H1 (cell line): ENCODE data around the gene PARM1. TPM values are rescaled to one million over a fixed set of nuclear protein-coding genes. Genes with fewer than 3 reads are reported as not detected.

Experiments
- CTCF ChIA-PET: fragments of 300-600 bp; sonication (Branson Sonifier 250); formaldehyde crosslinking; loops from one replicate; lab custom pipeline; 2021; ENCODE audit not compliant: partially characterized antibody; lab: Charles Lee
- POLR2A ChIA-PET: fragments of 300-600 bp; sonication (Branson Sonifier 250); formaldehyde crosslinking; loops from one replicate; lab custom pipeline; 2021; ENCODE audit warnings: inconsistent platforms; ENCODE audit not compliant: partially characterized antibody; lab: Charles Lee
- DNase-seq, 2 experiments: peaks; one replicate each; pipeline versions ENCODE4 v3.0.0 to v3.0.0-alpha.2; 2010 to 2022; ENCODE audit warnings: low spot score in 2 of 2, low read depth in 1 of 2, mixed read lengths in 1 of 2
- FAIRE-seq: peaks from 2 replicates; lab custom pipeline; 2011; peaks lifted over from hg19 to GRCh38; lab: Jason Lieb, UNC
- H2AFZ ChIP-seq: 2 replicates; pipeline ENCODE4 v1.8.1; 2012; ENCODE audit warnings: low read length, inconsistent platforms
- H2AK5ac ChIP-seq: 2 replicates; pipeline ENCODE4 v1.6.1; 2013; ENCODE audit warnings: low read depth, low read length
- H2BK120ac ChIP-seq: replicated peaks from 2 replicates; pipeline ENCODE3; 2013; ENCODE audit warnings: low read depth, low read length, inconsistent platforms
- H2BK12ac ChIP-seq: 2 replicates; pipeline ENCODE4 v1.6.1; 2013; ENCODE audit warnings: low read depth, low read length
- H2BK15ac ChIP-seq: 2 replicates; pipeline ENCODE4 v1.6.1; 2013; ENCODE audit warnings: low read length
- H2BK20ac ChIP-seq: 2 replicates; pipeline ENCODE4 v1.6.1; 2013; ENCODE audit warnings: low read length
- H2BK5ac ChIP-seq: 2 replicates; pipeline ENCODE4 v1.6.1; 2013; ENCODE audit warnings: low read depth, low read length
- H3K14ac ChIP-seq: 2 replicates; pipeline ENCODE4 v1.6.1; 2013; ENCODE audit warnings: inconsistent platforms; ENCODE audit not compliant: insufficient read length
- H3K18ac ChIP-seq: 2 replicates; pipeline ENCODE4 v1.6.1; 2013; ENCODE audit warnings: low read length; ENCODE audit errors: extremely low read depth
- H3K23ac ChIP-seq: 2 replicates; pipeline ENCODE4 v1.6.1; 2013; ENCODE audit warnings: inconsistent platforms; ENCODE audit not compliant: insufficient read length
- H3K23me2 ChIP-seq: 2 replicates; pipeline ENCODE4 v1.6.1; 2013; ENCODE audit warnings: low read depth, low read length
- H3K27ac ChIP-seq: 2 replicates; pipeline ENCODE4 v1.6.1; 2011; ENCODE audit warnings: low read depth, low read length, inconsistent platforms
- H3K27me3 ChIP-seq, 4 experiments: replicated peaks in 1 of 4; 1 replicate in 1 of 4; 2 replicates in 3 of 4; pipeline versions ENCODE4 v1.6.1 to v1.8.1; 2011 to 2013; ENCODE audit warnings: low read length in 3 of 4, mild to moderate bottlenecking in 3 of 4, inconsistent platforms in 2 of 4, mixed read lengths in 2 of 4, moderate library complexity in 1 of 4; ENCODE audit not compliant: control insufficient read depth in 3 of 4, insufficient read depth in 3 of 4; ENCODE audit errors: extremely low read depth in 1 of 4
- H3K36me3 ChIP-seq, 4 experiments: 2 replicates each; pipeline versions ENCODE4 v1.6.1 to v1.8.1; 2011 to 2013; ENCODE audit warnings: mild to moderate bottlenecking in 4 of 4, low read length in 3 of 4, moderate library complexity in 2 of 4, control low read depth in 1 of 4, inconsistent platforms in 1 of 4; ENCODE audit not compliant: insufficient read depth in 4 of 4, control insufficient read depth in 2 of 4
- H3K4ac ChIP-seq: replicated peaks from 2 replicates; pipeline ENCODE3; 2013; ENCODE audit warnings: low read length, low read depth, mixed read lengths, inconsistent platforms; ENCODE audit not compliant: insufficient read length
- H3K4me1 ChIP-seq, 4 experiments: replicated peaks in 1 of 4; 1 replicate in 1 of 4; 2 replicates in 3 of 4; pipeline versions ENCODE4 v1.6.1 to v1.8.1; 2011 to 2013; ENCODE audit warnings: low read length in 3 of 4, inconsistent platforms in 2 of 4, mixed read lengths in 1 of 4; ENCODE audit not compliant: insufficient read depth in 4 of 4, control insufficient read depth in 3 of 4
- H3K4me2 ChIP-seq, 2 experiments: 2 replicates each; pipeline versions ENCODE4 v1.6.1 to v1.8.1; 2011 to 2013; ENCODE audit warnings: low read depth in 2 of 2, low read length in 2 of 2, control low read depth in 1 of 2, inconsistent platforms in 1 of 2, mild to moderate bottlenecking in 1 of 2; ENCODE audit not compliant: insufficient read depth in 1 of 2
- H3K4me3 ChIP-seq, 4 experiments: fragments of 200-600, 300-600 bp in 1 of 4; sonication (generic), shearing (Covaris generic), sonication (Bioruptor Twin) in 1 of 4; 2 replicates each; pipeline versions ENCODE4 v1.5.1 to v1.8.1; 2011 to 2016; ENCODE audit warnings: low read length in 4 of 4, low read depth in 3 of 4, control low read depth in 2 of 4, inconsistent platforms in 2 of 4, mild to moderate bottlenecking in 2 of 4, mixed read lengths in 1 of 4, moderate library complexity in 1 of 4; ENCODE audit not compliant: insufficient read depth in 2 of 4; ENCODE audit errors: extremely low read depth in 1 of 4
- H3K56ac ChIP-seq: replicated peaks from 2 replicates; pipeline ENCODE3; 2013; ENCODE audit warnings: low read depth, mild to moderate bottlenecking, mixed read lengths, low read length, inconsistent platforms; ENCODE audit not compliant: insufficient read length
- H3K79me1 ChIP-seq: 2 replicates; pipeline ENCODE4 v1.6.1; 2013; ENCODE audit warnings: low read depth, low read length, control low read depth
- H3K79me2 ChIP-seq, 2 experiments: 2 replicates each; pipeline versions ENCODE4 v1.6.1 to v1.8.1; 2012 to 2013; ENCODE audit warnings: low read length in 2 of 2, mild to moderate bottlenecking in 2 of 2, inconsistent platforms in 1 of 2; ENCODE audit not compliant: insufficient read depth in 2 of 2, control insufficient read depth in 1 of 2
- H3K9ac ChIP-seq, 4 experiments: replicated peaks in 1 of 4; 1 replicate in 1 of 4; 2 replicates in 3 of 4; pipeline versions ENCODE4 v1.6.1 to v1.8.1; 2011 to 2013; ENCODE audit warnings: low read depth in 3 of 4, low read length in 3 of 4, control low read depth in 2 of 4, mild to moderate bottlenecking in 2 of 4, moderate library complexity in 2 of 4, inconsistent platforms in 1 of 4; ENCODE audit errors: extremely low read depth in 1 of 4
- H3K9me3 ChIP-seq, 2 experiments: 2 replicates each; pipeline versions ENCODE4 v1.6.1 to v1.8.1; 2012 to 2013; ENCODE audit warnings: mild to moderate bottlenecking in 2 of 2, moderate library complexity in 2 of 2, control low read depth in 1 of 2, inconsistent platforms in 1 of 2, low read depth in 1 of 2, low read length in 1 of 2, mixed read lengths in 1 of 2; ENCODE audit not compliant: insufficient read depth in 2 of 2
- H4K20me1 ChIP-seq, 2 experiments: replicated peaks in 1 of 2; 2 replicates each; pipeline versions ENCODE3 to v1.8.1; 2011 to 2013; ENCODE audit warnings: inconsistent platforms in 2 of 2, low read length in 2 of 2, mild to moderate bottlenecking in 1 of 2; ENCODE audit not compliant: insufficient read depth in 2 of 2, control insufficient read depth in 1 of 2
- H4K5ac ChIP-seq: 2 replicates; pipeline ENCODE4 v1.6.1; 2013; ENCODE audit warnings: low read length, low read depth, mixed read lengths, inconsistent platforms; ENCODE audit not compliant: insufficient read length
- H4K8ac ChIP-seq: 2 replicates; pipeline ENCODE4 v1.8.0; 2013; ENCODE audit warnings: mild to moderate bottlenecking, moderate library complexity, low read length, inconsistent platforms; ENCODE audit not compliant: insufficient read depth; ENCODE audit errors: extremely low read depth
- H4K91ac ChIP-seq: replicated peaks from 2 replicates; pipeline ENCODE3; 2013; ENCODE audit warnings: low read length, mixed read lengths, inconsistent platforms; ENCODE audit not compliant: insufficient read length
- BACH1 ChIP-seq: IDR thresholded peaks from 2 replicates; pipeline ENCODE4 v1.6.1; 2012; ENCODE audit warnings: low read length, improper control_type of control experiment
- CBX5 ChIP-seq: fragments of 300-800, 300-1000 bp; sonication (generic); IDR thresholded peaks from 2 replicates; pipeline ENCODE4 v1.7.1; 2016; ENCODE audit warnings: antibody characterized with exemption, low read length, low read depth
- EZH2 ChIP-seq: fragments of 200-600 bp; sonication (generic); IDR thresholded peaks from 2 replicates; pipeline ENCODE4 v1.7.1; 2012; ENCODE audit warnings: low read depth, mild to moderate bottlenecking, moderate library complexity, low read length, inconsistent platforms; ENCODE audit not compliant: severe bottlenecking
- HDAC2 ChIP-seq, 2 experiments: fragments of 300-600 bp in 1 of 2; sonication (generic) in 1 of 2; IDR thresholded peaks; 2 replicates each; pipeline ENCODE4 v1.6.1; 2011 to 2012; ENCODE audit warnings: low read depth in 2 of 2, low read length in 2 of 2, mild to moderate bottlenecking in 2 of 2, moderate library complexity in 2 of 2, borderline replicate concordance in 1 of 2, inconsistent platforms in 1 of 2
- JUND ChIP-seq: IDR thresholded peaks from 2 replicates; pipeline ENCODE4 v1.6.1; 2011; ENCODE audit warnings: mild to moderate bottlenecking, improper control_type of control experiment, low read length
- MAX ChIP-seq: IDR thresholded peaks from 2 replicates; pipeline ENCODE4 v1.6.1; 2012; ENCODE audit warnings: inconsistent platforms
- POLR2A ChIP-seq, 2 experiments: IDR thresholded peaks; 1 replicate in 1 of 2; 2 replicates in 1 of 2; pipeline ENCODE4 v1.6.1; 2011; ENCODE audit warnings: low read depth in 2 of 2, low read length in 2 of 2, mild to moderate bottlenecking in 2 of 2; ENCODE audit errors: control extremely low read depth in 1 of 2
- POLR2AphosphoS5 ChIP-seq: IDR thresholded peaks from 2 replicates; pipeline ENCODE4 v1.6.1; 2011; ENCODE audit warnings: low read depth, low read length
- RFX5 ChIP-seq: IDR thresholded peaks from 2 replicates; pipeline ENCODE4 v1.6.1; 2011; ENCODE audit warnings: low read depth, low read length, improper control_type of control experiment, borderline replicate concordance
- RNF2 ChIP-seq: fragments of 200-900, 300-1000 bp; sonication (generic); IDR thresholded peaks from 2 replicates; pipeline ENCODE4 v1.7.1; 2016; ENCODE audit warnings: borderline replicate concordance, low read depth, mild to moderate bottlenecking, antibody characterized with exemption, low read length; ENCODE audit not compliant: poor library complexity, severe bottlenecking; ENCODE audit errors: missing control alignments
- SIRT6 ChIP-seq: IDR thresholded peaks from one replicate; pipeline ENCODE4 v1.7.1; 2012; ENCODE audit warnings: low read length, inconsistent platforms
- SP1 ChIP-seq: IDR thresholded peaks from 2 replicates; pipeline ENCODE4 v1.6.1; 2011; ENCODE audit warnings: low read depth, low read length
- TAF7 ChIP-seq: optimal IDR thresholded peaks from 2 replicates; pipeline ENCODE3; 2011; ENCODE audit warnings: low read depth, mild to moderate bottlenecking, inconsistent platforms, low read length, moderate library complexity, borderline replicate concordance
- TBP ChIP-seq: IDR thresholded peaks from 2 replicates; pipeline ENCODE4 v1.6.1; 2011; ENCODE audit warnings: low read depth, low read length, improper control_type of control experiment
- WGBS, 2 experiments: shearing (Covaris generic) in 1 of 2; methylation state at CpG; one replicate each; pipeline versions ENCODE4 v1.1.6 to v1.1.7; 2013 to 2015; ENCODE audit warnings: low lambda C conversion rate in 2 of 2, mixed read lengths in 2 of 2, inconsistent platforms in 1 of 2, low coverage in 1 of 2, missing lambda C conversion rate in 1 of 2; ENCODE audit not compliant: insufficient replicate concordance in 2 of 2, insufficient coverage in 1 of 2, insufficient read length in 1 of 2; ENCODE audit errors: extremely low coverage in 1 of 2, missing lambda C conversion rate in 1 of 2; 5-methylcytosine and 5-hydroxymethylcytosine counted together
- polyA plus RNA-seq, 7 experiments: library from polyadenylated mRNA; depleted of rRNA in 3 of 7; stranded (reverse) in 5 of 7; unstranded in 2 of 7; fragments of >200 nt in 5 of 7; fragments of 200-250 nt in 2 of 7; gene quantifications; 1 replicate in 5 of 7; 2 replicates in 1 of 7; 4 replicates in 1 of 7; pipeline versions ENCODE4 v1.2.1 to v1.2.3, GENCODE V29; 2011 to 2013; ENCODE audit warnings: missing spikeins in 2 of 7, mixed read lengths in 2 of 7
- total RNA-seq: library from RNA; stranded (reverse); fragmentation: NEBNext Ultra II Directional; extraction: Animal tissue kit (Norgen Biotek cat#: 25700); gene quantifications from 2 replicates; pipeline ENCODE4 v1.2.1, GENCODE V29; 2021

Gene PARM1
- total and polyA plus RNA-seq, 2 of the 8 experiments (the other 6 are each of a cell fraction or from before 2014, with no cell fraction given), result 2.0 to 5.3 TPM

GRCh38 chr4:75087416-75087815 lies 154.5 kb downstream of the PARM1 start:
- POLR2A ChIA-PET, result no interaction called here
- DNase-seq (no peak), FAIRE-seq (no peak)
- Histone ChIP-seq H3K27me3 (peaks cover 0 to 1% (median 0%) of the 10 kb centered on the region in 4 experiments; a peak in 1 of 7 replicates), H4K5ac (no peak overlapping the region), H3K23ac (no peak overlapping the region), H3K4me3 (no peak overlapping the region), H4K91ac (no peak overlapping the region), H3K4me2 (no peak overlapping the region), H2AFZ (no peak overlapping the region), H3K18ac (no peak overlapping the region), H2BK120ac (no peak overlapping the region), H2BK12ac (no peak overlapping the region), H3K56ac (no peak overlapping the region), H4K20me1 (no peaks in the 10 kb centered on the region), H3K79me2 (no peaks in the 10 kb centered on the region), H3K9ac (no peak overlapping the region), H2BK5ac (no peak overlapping the region), H3K9me3 (no peaks in the 10 kb centered on the region), H2BK15ac (no peak overlapping the region), H3K4ac (no peak overlapping the region), H2AK5ac (no peak overlapping the region), H4K8ac (no peak overlapping the region), H3K14ac (no peak overlapping the region), H3K27ac (no peak overlapping the region), H3K79me1 (no peaks in the 10 kb centered on the region), H3K23me2 (peaks cover 1% of the 10 kb centered on the region; the same call in 1 of the 2 replicates), H3K4me1 (no peaks in the 10 kb centered on the region), H2BK20ac (no peak overlapping the region), H3K36me3 (no peaks in the 10 kb centered on the region)
- TF ChIP-seq EZH2 (no peak), CBX5 (no peak), SIRT6 (no peak), MAX (no peak), TAF7 (no peak), JUND (no peak), SP1 (no peak), RFX5 (no peak), TBP (no peak), RNF2 (no peak), POLR2AphosphoS5 (no peak), HDAC2 (IDR thresholded peaks at IDR 0.05; ENCODE audit: borderline replicate concordance in 1 of 2, low read depth in 2 of 2, low read length in 2 of 2) (no peak), POLR2A (IDR thresholded peaks at IDR 0.05; ENCODE audit: control extremely low read depth in 1 of 2, low read depth in 2 of 2, low read length in 2 of 2) (no peak), BACH1 (no peak)
- CTCF ChIA-PET, result no interaction called here
- 100% methylated on average over 1 of the region's 1 CpG; no CpG with 5 or more reads in 1 of the 2 experiments for WGBS, 2 experiments
